Panc1 (cell line): Measurements from ENCODE around the gene L3MBTL3. TPM values are rescaled to one million over a fixed set of nuclear protein-coding genes. Genes with fewer than 3 reads are reported as not detected.

ENCODE experiments used
- ATAC-seq: fragments of 200-7000 bp; cut with Tn5 transposase; 2 replicates; pipeline ENCODE4 v1.9.1; 2020; ENCODE audit warnings: mild to moderate bottlenecking, moderate library complexity
- BruUV-seq: library from RNA; stranded (reverse); fragments of 400-500 nt; replicated peaks from 2 replicates; lab custom pipeline; 2021; lab: Mats Ljungman, UMichigan
- CTCF ChIA-PET: fragments of 300-600 bp; sonication (Branson Sonifier 250); formaldehyde crosslinking; loops from one replicate; lab custom pipeline; 2022; ENCODE audit warnings: antibody characterized with exemption; lab: Charles Lee
- POLR2A ChIA-PET: fragments of 300-600 bp; sonication (Branson Sonifier 250); formaldehyde crosslinking; loops from one replicate; lab custom pipeline; 2022; ENCODE audit warnings: antibody characterized with exemption; lab: Charles Lee
- DNase-seq: peaks from one replicate; pipeline ENCODE4 v3.0.0-alpha.2; 2010; ENCODE audit warnings: low read depth, low spot score
- H3K27ac ChIP-seq: 2 replicates; pipeline ENCODE4 v1.5.1; 2011; ENCODE audit warnings: mild to moderate bottlenecking, low read length, inconsistent platforms
- H3K27me3 ChIP-seq: fragments of 200-500 bp; sonication (Bioruptor generic); 2 replicates; pipeline ENCODE4 v1.6.0; 2014; ENCODE audit warnings: low read length, inconsistent platforms; ENCODE audit not compliant: control insufficient read depth, insufficient read depth
- H3K36me3 ChIP-seq: fragments of 200-500 bp; sonication (Bioruptor generic); 2 replicates; pipeline ENCODE4 v1.5.1; 2014; ENCODE audit warnings: inconsistent platforms, mild to moderate bottlenecking, low read length, moderate library complexity; ENCODE audit not compliant: control insufficient read depth, insufficient read depth
- H3K4me1 ChIP-seq: 2 replicates; pipeline ENCODE4 v1.5.1; 2011; ENCODE audit warnings: inconsistent platforms, mild to moderate bottlenecking, low read length, moderate library complexity; ENCODE audit not compliant: control insufficient read depth, insufficient read depth
- H3K4me3 ChIP-seq, 2 experiments: 2 replicates each; pipeline ENCODE4 v1.5.1; 2011 to 2012; ENCODE audit warnings: low read depth in 2 of 2, low read length in 2 of 2, mild to moderate bottlenecking in 2 of 2, inconsistent platforms in 1 of 2, moderate library complexity in 1 of 2
- H3K9me3 ChIP-seq: fragments of 200-500 bp; sonication (Bioruptor generic); 2 replicates; pipeline ENCODE4 v1.5.1; 2014; ENCODE audit warnings: low read depth, mild to moderate bottlenecking, inconsistent platforms, low read length, moderate library complexity; ENCODE audit not compliant: control insufficient read depth, insufficient read depth
- POLR2AphosphoS5 ChIP-seq: IDR thresholded peaks from 2 replicates; pipeline ENCODE4 v1.6.1; 2012; ENCODE audit warnings: mild to moderate bottlenecking, low read depth, low read length, moderate library complexity
- REST ChIP-seq, 2 experiments: IDR thresholded peaks; 2 replicates each; pipeline ENCODE4 v1.6.1; 2011 to 2012; ENCODE audit warnings: low read depth in 2 of 2, control low read depth in 1 of 2, low read length in 1 of 2, mild to moderate bottlenecking in 1 of 2, moderate library complexity in 1 of 2; ENCODE audit not compliant: insufficient read depth in 1 of 2
- SIN3A ChIP-seq: IDR thresholded peaks from 2 replicates; pipeline ENCODE4 v1.6.1; 2012; ENCODE audit warnings: low read depth, mild to moderate bottlenecking, low read length, moderate library complexity, borderline replicate concordance; ENCODE audit not compliant: insufficient read depth
- TCF7L2 ChIP-seq: IDR thresholded peaks from 2 replicates; pipeline ENCODE4 v1.6.1; 2011; ENCODE audit warnings: mild to moderate bottlenecking, low read depth, low read length, inconsistent platforms
- in situ Hi-C: cut with HindIII; loops from 2 replicates; pipeline ENCODE4 v1.10.0; 2016; ENCODE audit warnings: low sequenced_read_pairs, low pct_unique_long_range_greater_than_20kb
- intact Hi-C: fragments of 100-400 bp; cut with micrococcal nuclease; formaldehyde crosslinking; loops from one replicate; pipeline ENCODE4 v1.10.0; 2022; ENCODE audit not compliant: unreplicated experiment
- total RNA-seq: library from RNA; stranded (reverse); gene quantifications from one replicate; pipeline ENCODE4 v1.2.1, GENCODE V29; 2021; ENCODE audit not compliant: unreplicated experiment
- TF ChIP-seq, protein P1 (sequence below): fragments of 450-650 bp; IDR thresholded peaks from 2 replicates; pipeline ENCODE4 v1.5.1; 2017; ENCODE audit warnings: mild to moderate bottlenecking

L3MBTL3 gene
- total RNA-seq, 1 experiment from 2014 or later = 4.2 TPM

GRCh38 chr6:130000526-130001421 is 17.6 kb upstream of the L3MBTL3 start:
- Histone ChIP-seq H3K27me3 (no peaks in the 10 kb centered on the region), H3K27ac (no peak overlapping the region), H3K4me1 (no peaks in the 10 kb centered on the region), H3K9me3 (no peaks in the 10 kb centered on the region), H3K4me3 (no peak overlapping the region), H3K36me3 (no peaks in the 10 kb centered on the region)
- no peak for ATAC-seq
- ChIA-PET CTCF (no interaction called here), POLR2A (no interaction called here)
- no peak for DNase-seq
- TF ChIP-seq, protein P1, sequence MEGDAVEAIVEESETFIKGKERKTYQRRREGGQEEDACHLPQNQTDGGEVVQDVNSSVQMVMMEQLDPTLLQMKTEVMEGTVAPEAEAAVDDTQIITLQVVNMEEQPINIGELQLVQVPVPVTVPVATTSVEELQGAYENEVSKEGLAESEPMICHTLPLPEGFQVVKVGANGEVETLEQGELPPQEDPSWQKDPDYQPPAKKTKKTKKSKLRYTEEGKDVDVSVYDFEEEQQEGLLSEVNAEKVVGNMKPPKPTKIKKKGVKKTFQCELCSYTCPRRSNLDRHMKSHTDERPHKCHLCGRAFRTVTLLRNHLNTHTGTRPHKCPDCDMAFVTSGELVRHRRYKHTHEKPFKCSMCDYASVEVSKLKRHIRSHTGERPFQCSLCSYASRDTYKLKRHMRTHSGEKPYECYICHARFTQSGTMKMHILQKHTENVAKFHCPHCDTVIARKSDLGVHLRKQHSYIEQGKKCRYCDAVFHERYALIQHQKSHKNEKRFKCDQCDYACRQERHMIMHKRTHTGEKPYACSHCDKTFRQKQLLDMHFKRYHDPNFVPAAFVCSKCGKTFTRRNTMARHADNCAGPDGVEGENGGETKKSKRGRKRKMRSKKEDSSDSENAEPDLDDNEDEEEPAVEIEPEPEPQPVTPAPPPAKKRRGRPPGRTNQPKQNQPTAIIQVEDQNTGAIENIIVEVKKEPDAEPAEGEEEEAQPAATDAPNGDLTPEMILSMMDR = no peak
- no peak for TF ChIP-seq SIN3A
- TF ChIP-seq REST (IDR thresholded peaks at IDR 0.05; ENCODE audit: insufficient read depth in 1 of 2, low read depth in 2 of 2, low read length in 1 of 2) = no peak
- no peak for TF ChIP-seq POLR2AphosphoS5
- TF ChIP-seq TCF7L2 = no peak
- intact Hi-C loops = no loop called here
- in situ Hi-C loops = no loop called here
- no TSS peak for BruUV-seq

- intact Hi-C loops = no loop called here
- H3K9me3 ChIP-seq = no peaks in the 10 kb centered on the region
- BruUV-seq = no TSS peak
- in situ Hi-C loops = no loop called here
- H3K36me3 ChIP-seq = no peaks in the 10 kb centered on the region
- H3K4me3 ChIP-seq = no peak overlapping the region
- TF ChIP-seq SIN3A = no peak
- no peak for TF ChIP-seq TCF7L2
- TF ChIP-seq, protein P1 = no peak
- no peak for TF ChIP-seq REST (IDR thresholded peaks at IDR 0.05; ENCODE audit: insufficient read depth in 1 of 2, low read depth in 2 of 2, low read length in 1 of 2)
- TF ChIP-seq POLR2AphosphoS5 = no peak
- DNase-seq (no peak), ATAC-seq (no peak)
- H3K27ac ChIP-seq = no peak overlapping the region
- ChIA-PET CTCF (no interaction called here), POLR2A (no interaction called here)
- no peaks in the 10 kb centered on the region for H3K27me3 ChIP-seq
- no peaks in the 10 kb centered on the region for H3K4me1 ChIP-seq
These were observed 10.0 kb upstream of the L3MBTL3 start for GRCh38 chr6:130008236-130008873.
